HEK293T (cell line): Measurements from ENCODE around the gene TRMT6.

Source experiments
- CTCF ChIA-PET: fragments of 350-600 bp; formaldehyde crosslinking; extraction: SDS; loops from one replicate; lab custom pipeline; 2021; ENCODE audit warnings: antibody characterized with exemption, inconsistent platforms; lab: Yijun Ruan, JAX
- POLR2A ChIA-PET: fragments of 350-600 bp; formaldehyde crosslinking; extraction: SDS; loops from one replicate; lab custom pipeline; 2020; ENCODE audit warnings: antibody characterized with exemption, inconsistent platforms; lab: Yijun Ruan, JAX
- DNase-seq: peaks from one replicate; pipeline ENCODE4 v3.0.0; 2012; ENCODE audit warnings: mixed read lengths; ENCODE audit errors: extremely low spot score
- ARNT ChIP-seq: fragments of 450-650 bp; IDR thresholded peaks from 2 replicates; pipeline ENCODE4 v1.6.1; 2017; ENCODE audit warnings: mild to moderate bottlenecking
- BHLHE40 ChIP-seq: fragments of 450-650 bp; IDR thresholded peaks from 2 replicates; pipeline ENCODE4 v1.6.1; 2016; ENCODE audit warnings: mild to moderate bottlenecking, moderate library complexity, borderline replicate concordance
- CTBP1 ChIP-seq: fragments of 450-650 bp; IDR thresholded peaks from 2 replicates; pipeline ENCODE4 v1.6.1; 2016; ENCODE audit warnings: borderline replicate concordance
- ELF4 ChIP-seq: fragments of 450-650 bp; IDR thresholded peaks from 2 replicates; pipeline ENCODE4 v1.6.1; 2017; ENCODE audit warnings: antibody characterized with exemption
- FOXA1 ChIP-seq: fragments of 450-650 bp; IDR thresholded peaks from 2 replicates; pipeline ENCODE4 v1.6.1; 2016; ENCODE audit warnings: mild to moderate bottlenecking
- FOXK2 ChIP-seq: fragments of 450-650 bp; IDR thresholded peaks from 2 replicates; pipeline ENCODE4 v1.6.1; 2016; ENCODE audit warnings: mild to moderate bottlenecking
- FOXM1 ChIP-seq: fragments of 450-650 bp; IDR thresholded peaks from 2 replicates; pipeline ENCODE4 v1.6.1; 2017; ENCODE audit warnings: mild to moderate bottlenecking, borderline replicate concordance
- HDGF ChIP-seq: fragments of 450-650 bp; IDR thresholded peaks from 2 replicates; pipeline ENCODE4 v1.6.1; 2017; ENCODE audit warnings: antibody characterized with exemption, borderline replicate concordance
- L3MBTL2 ChIP-seq: fragments of 450-650 bp; conservative IDR thresholded peaks from 2 replicates; pipeline ENCODE4 v1.6.1; 2016; ENCODE audit warnings: mild to moderate bottlenecking
- LEF1 ChIP-seq: fragments of 450-650 bp; IDR thresholded peaks from 2 replicates; pipeline ENCODE4 v1.6.1; 2017; ENCODE audit warnings: mild to moderate bottlenecking, borderline replicate concordance
- NFRKB ChIP-seq: fragments of 450-650 bp; IDR thresholded peaks from 2 replicates; pipeline ENCODE4 v1.6.1; 2016; ENCODE audit warnings: mild to moderate bottlenecking, moderate library complexity
- PKNOX1 ChIP-seq: fragments of 450-650 bp; IDR thresholded peaks from 2 replicates; pipeline ENCODE4 v1.6.1; 2016
- SP1 ChIP-seq: fragments of 450-650 bp; IDR thresholded peaks from 2 replicates; pipeline ENCODE4 v1.6.1; 2017
- SUZ12 ChIP-seq: fragments of 450-650 bp; IDR thresholded peaks from 2 replicates; pipeline ENCODE4 v1.6.1; 2016; ENCODE audit warnings: mild to moderate bottlenecking
- TARDBP ChIP-seq: fragments of 450-650 bp; IDR thresholded peaks from 2 replicates; pipeline ENCODE4 v1.6.1; 2016
- ZNF384 ChIP-seq: fragments of 450-650 bp; IDR thresholded peaks from 2 replicates; pipeline ENCODE4 v1.6.1; 2016

Gene TRMT6

GRCh38 chr20:5900908-5901307 lies 49.4 kb downstream of the TRMT6 start:
- CTCF ChIA-PET, result no interaction called here
- TF ChIP-seq HDGF (no peak), L3MBTL2 (no peak), ZNF384 (no peak), TARDBP (no peak), SUZ12 (no peak), BHLHE40 (no peak), ELF4 (no peak), PKNOX1 (no peak), NFRKB (no peak), FOXK2 (no peak), LEF1 (no peak), SP1 (no peak), FOXM1 (no peak), ARNT (no peak), CTBP1 (no peak)
- DNase-seq, result no peak
- POLR2A ChIA-PET, result no interaction called here

- POLR2A ChIA-PET, result no interaction called here
- TF ChIP-seq ELF4 (no peak), HDGF (no peak)
- CTCF ChIA-PET, result no interaction called here
Measured at GRCh38 chr20:5899444-5899843, 50.9 kb downstream of the TRMT6 start.

DNA sequence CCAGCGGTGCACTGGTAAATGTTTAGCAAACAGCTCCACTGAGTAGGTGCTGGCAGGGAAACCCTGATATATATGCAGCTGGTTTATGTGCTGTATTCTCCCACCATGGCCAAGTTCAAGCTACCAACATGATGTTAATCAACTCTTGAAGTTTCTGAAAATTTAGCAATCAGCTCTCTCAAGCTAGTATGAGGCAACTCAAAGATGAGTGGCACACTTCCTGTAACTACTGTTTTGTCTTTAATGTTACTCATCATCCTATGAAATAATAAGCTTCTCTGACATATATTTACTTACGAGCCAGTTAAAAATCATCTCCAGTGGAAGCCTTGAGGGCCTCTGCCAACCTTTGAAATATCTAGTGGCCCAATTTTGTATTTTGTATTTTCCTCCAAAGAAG lies 54.7 kb downstream of the TRMT6 start:
- TF ChIP-seq LEF1, result no peak
- TF ChIP-seq BHLHE40, result no peak
- TF ChIP-seq FOXM1, result no peak
- TF ChIP-seq ZNF384, result no peak
- no peak for TF ChIP-seq HDGF
- TF ChIP-seq CTBP1, result no peak
- no peak for TF ChIP-seq PKNOX1
- no peak for TF ChIP-seq NFRKB
- no peak for TF ChIP-seq L3MBTL2
- TF ChIP-seq FOXA1, result no peak
- no peak for TF ChIP-seq FOXK2
- CTCF ChIA-PET, result no interaction called here
- POLR2A ChIA-PET, result no interaction called here
- DNase-seq, result no peak

More at GRCh38 chr20:5899444-5899843, 50.9 kb downstream of the TRMT6 start:
- no peak for DNase-seq

- no peak for TF ChIP-seq FOXA1
- TF ChIP-seq NFRKB, result no peak
- TF ChIP-seq FOXM1, result no peak
- no peak for TF ChIP-seq FOXK2
- no peak for TF ChIP-seq HDGF
- DNase-seq, result no peak
- ChIA-PET POLR2A (no interaction called here), CTCF (no interaction called here)
Measured at GRCh38 chr20:5893621-5894020, 56.7 kb downstream of the TRMT6 start.

DNA sequence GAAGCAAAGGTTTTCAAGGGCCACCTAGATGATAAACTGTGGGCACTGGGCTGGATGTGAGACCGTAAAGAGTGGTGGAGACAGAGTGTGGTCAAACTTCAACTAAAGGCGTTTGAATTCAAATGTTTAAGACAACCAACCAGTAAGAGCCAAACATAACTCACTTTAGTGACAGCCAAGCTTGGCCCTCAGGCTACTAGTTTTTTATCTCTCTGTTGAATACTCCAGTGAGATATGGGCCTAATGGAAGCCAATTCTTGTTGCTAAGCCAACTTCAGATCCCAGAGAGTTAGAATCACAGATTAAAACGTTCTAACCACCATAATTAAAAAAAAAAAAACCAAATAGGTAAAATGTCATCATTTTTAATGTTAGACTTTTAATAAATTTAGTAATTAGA lies 57.3 kb downstream of the TRMT6 start:
- POLR2A ChIA-PET, result no interaction called here
- TF ChIP-seq SUZ12 (no peak), ARNT (no peak), TARDBP (no peak), SP1 (no peak), ELF4 (no peak), LEF1 (no peak), CTBP1 (no peak), ZNF384 (no peak), FOXA1 (no peak), BHLHE40 (no peak), FOXK2 (no peak), FOXM1 (no peak), L3MBTL2 (no peak)

DNA sequence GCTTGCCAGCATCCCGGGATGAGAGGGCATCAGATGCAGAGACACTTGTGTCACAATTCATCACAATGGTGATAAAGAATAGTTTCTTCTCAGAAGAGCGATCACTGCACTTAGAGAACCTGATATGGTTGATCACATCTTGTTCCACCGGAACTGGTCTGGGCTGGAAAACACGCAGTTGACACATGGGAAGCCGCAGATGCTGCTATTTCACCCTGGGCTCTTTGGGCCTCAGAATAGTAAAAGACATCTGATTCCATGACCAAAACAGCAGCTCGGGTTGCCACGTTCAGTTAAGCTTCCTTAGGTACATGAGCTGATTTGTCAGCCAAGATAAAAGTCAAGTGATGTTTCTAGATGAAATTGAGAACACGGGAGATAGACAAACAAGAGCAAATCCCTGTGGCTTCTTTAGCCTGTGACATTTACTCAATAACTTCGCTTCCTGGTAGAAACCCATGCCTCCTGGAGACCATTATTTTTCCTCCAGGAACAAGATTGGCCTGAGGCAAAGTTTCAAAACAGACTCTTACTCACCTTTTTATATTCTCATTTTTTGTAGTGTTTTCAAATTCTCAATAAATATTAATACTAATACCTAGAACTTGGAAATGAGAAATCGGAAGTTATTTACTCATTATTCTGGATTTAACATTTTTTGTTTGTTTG lies 59.4 kb downstream of the TRMT6 start:
- DNase-seq, result no peak
- CTCF ChIA-PET, result no interaction called here
- TF ChIP-seq ELF4 (no peak), L3MBTL2 (no peak), CTBP1 (no peak), SUZ12 (no peak), SP1 (no peak)
- POLR2A ChIA-PET, result no interaction called here

More for the DNA sequence above, 57.3 kb downstream of the TRMT6 start:
- CTCF ChIA-PET, result no interaction called here
- DNase-seq, result no peak

GRCh38 chr20:5888041-5888440 lies 62.3 kb downstream of the TRMT6 start:
- no peak for DNase-seq
- CTCF ChIA-PET, result no interaction called here
- no peak for TF ChIP-seq FOXA1
- no peak for TF ChIP-seq SUZ12
- TF ChIP-seq FOXM1, result no peak
- TF ChIP-seq ARNT, result no peak
- no peak for TF ChIP-seq PKNOX1
- no peak for TF ChIP-seq NFRKB
- no peak for TF ChIP-seq ZNF384
- no peak for TF ChIP-seq TARDBP
- no peak for TF ChIP-seq BHLHE40
- no peak for TF ChIP-seq SP1
- TF ChIP-seq CTBP1, result no peak
- TF ChIP-seq ELF4, result no peak
- no peak for TF ChIP-seq LEF1
- TF ChIP-seq FOXK2, result no peak
- TF ChIP-seq HDGF, result no peak
- TF ChIP-seq L3MBTL2, result no peak
- POLR2A ChIA-PET, result no interaction called here
